ENCODE results near the gene MBD3L1.

- no peak for TF ChIP-seq EZH2 (IDR thresholded peaks at IDR 0.05)
- TF ChIP-seq POLR2AphosphoS5 (IDR thresholded peaks at IDR 0.05; ENCODE audit: borderline replicate concordance, low read depth, low read length): no peak
These were observed 5.8 kb upstream of the MBD3L1 start for GRCh38 chr19:8826371-8826770.

Data from SK-N-MC (cell line).